PFSK-1 (cell line): ENCODE results near the gene SRGAP3.

Experiments used
- REST ChIP-seq, 2 experiments: IDR thresholded peaks; 2 replicates each; pipeline versions ENCODE4 v1.6.1 to v1.8.0; 2011 to 2012; ENCODE audit warnings: low read depth in 2 of 2, low read length in 2 of 2, control low read depth in 1 of 2, inconsistent platforms in 1 of 2, mild to moderate bottlenecking in 1 of 2, moderate library complexity in 1 of 2; ENCODE audit not compliant: insufficient read depth in 1 of 2
- TAF1 ChIP-seq: IDR thresholded peaks from 2 replicates; pipeline ENCODE4 v1.6.1; 2012; ENCODE audit warnings: low read length, control low read depth, borderline replicate concordance; ENCODE audit not compliant: insufficient read depth

GRCh38 chr3:9255976-9256375 is 6.5 kb upstream of the SRGAP3 start:
- TF ChIP-seq REST (IDR thresholded peaks at IDR 0.05; ENCODE audit: insufficient read depth in 1 of 2, low read depth in 2 of 2, low read length in 2 of 2) (no peak), TAF1 (no peak)
